Esophagus squamous epithelium (tissue), 4 donors: ENCODE results near the gene BAG3.
"Not testable (repeated sequence)": the region's sequence is repeated elsewhere in the genome, so short reads cannot be mapped to it uniquely, and the experiment has no call there.

Experiments used
- POLR2A ChIP-seq, 4 donors: fragments of 450-650 bp; IDR thresholded peaks; one replicate each; pipeline ENCODE4 v1.6.1; 2017; ENCODE audit warnings: antibody characterized with exemption in 4 of 4, mild to moderate bottlenecking in 4 of 4, moderate library complexity in 3 of 4
- TF ChIP-seq, protein P1 (sequence below), 6 experiments: fragments of 450-650 bp in 4 of 6; fragments of 200-600 bp in 2 of 6; sonication (generic) in 2 of 6; IDR thresholded peaks; one replicate each; pipeline ENCODE4 v1.5.1; 2016 to 2019; ENCODE audit warnings: antibody characterized with exemption in 6 of 6, mild to moderate bottlenecking in 4 of 6, moderate library complexity in 4 of 6

GRCh38 chr10:119710935-119711334 lies 59.8 kb downstream of the BAG3 start:
- TF ChIP-seq, protein P1, sequence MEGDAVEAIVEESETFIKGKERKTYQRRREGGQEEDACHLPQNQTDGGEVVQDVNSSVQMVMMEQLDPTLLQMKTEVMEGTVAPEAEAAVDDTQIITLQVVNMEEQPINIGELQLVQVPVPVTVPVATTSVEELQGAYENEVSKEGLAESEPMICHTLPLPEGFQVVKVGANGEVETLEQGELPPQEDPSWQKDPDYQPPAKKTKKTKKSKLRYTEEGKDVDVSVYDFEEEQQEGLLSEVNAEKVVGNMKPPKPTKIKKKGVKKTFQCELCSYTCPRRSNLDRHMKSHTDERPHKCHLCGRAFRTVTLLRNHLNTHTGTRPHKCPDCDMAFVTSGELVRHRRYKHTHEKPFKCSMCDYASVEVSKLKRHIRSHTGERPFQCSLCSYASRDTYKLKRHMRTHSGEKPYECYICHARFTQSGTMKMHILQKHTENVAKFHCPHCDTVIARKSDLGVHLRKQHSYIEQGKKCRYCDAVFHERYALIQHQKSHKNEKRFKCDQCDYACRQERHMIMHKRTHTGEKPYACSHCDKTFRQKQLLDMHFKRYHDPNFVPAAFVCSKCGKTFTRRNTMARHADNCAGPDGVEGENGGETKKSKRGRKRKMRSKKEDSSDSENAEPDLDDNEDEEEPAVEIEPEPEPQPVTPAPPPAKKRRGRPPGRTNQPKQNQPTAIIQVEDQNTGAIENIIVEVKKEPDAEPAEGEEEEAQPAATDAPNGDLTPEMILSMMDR (IDR thresholded peaks at IDR 0.05): not testable (repeated sequence)
- TF ChIP-seq POLR2A (IDR thresholded peaks at IDR 0.05): not testable (repeated sequence)
